GM18868 (cell line): Measurements from ENCODE around the gene TMEM164.
A peak's percentile ranks its signal among the peaks of the same experiment; 100 is the strongest.
"Not testable (repeated sequence)": the region's sequence is repeated elsewhere in the genome, so short reads cannot be mapped to it uniquely, and the experiment has no call there.

Experiments
- ATAC-seq: cut with Tn5 transposase; IDR thresholded peaks from one replicate; pipeline ENCODE4 v1.9.1; 2021; ENCODE audit warnings: mild to moderate bottlenecking, moderate library complexity; ENCODE audit not compliant: unreplicated experiment

Gene TMEM164

GRCh38 chrX:110123331-110123782, 120.4 kb downstream of the TMEM164 start:
- ATAC-seq: no peak

- ATAC-seq: no peak
Observed at GRCh38 chrX:110125446-110126162, 122.7 kb downstream of the TMEM164 start.

GRCh38 chrX:110131031-110131430, 128.1 kb downstream of the TMEM164 start:
- no peak for ATAC-seq

- ATAC-seq: peak; percentile 78
Observed at GRCh38 chrX:110132450-110133114, 129.7 kb downstream of the TMEM164 start.

GRCh38 chrX:110133735-110134370, 130.9 kb downstream of the TMEM164 start:
- ATAC-seq: peak; percentile 65

- ATAC-seq: no peak
Observed at GRCh38 chrX:110135618-110136017, 132.7 kb downstream of the TMEM164 start.

- ATAC-seq: no peak
Observed at GRCh38 chrX:110136136-110136535, 133.2 kb downstream of the TMEM164 start.

GRCh38 chrX:110138557-110138956, 135.6 kb downstream of the TMEM164 start:
- ATAC-seq: no peak

- no peak for ATAC-seq
Observed at GRCh38 chrX:110139172-110139571, 136.3 kb downstream of the TMEM164 start.

- no peak for ATAC-seq
Observed at GRCh38 chrX:110142096-110142495, 139.2 kb downstream of the TMEM164 start.

- ATAC-seq: no peak
Observed at GRCh38 chrX:110143454-110144210, 140.7 kb downstream of the TMEM164 start.

- ATAC-seq: no peak
Observed at GRCh38 chrX:110145311-110145710, 142.4 kb downstream of the TMEM164 start.

- ATAC-seq: peak; percentile 74
Observed at GRCh38 chrX:110145854-110146253, 142.9 kb downstream of the TMEM164 start.

- peak; percentile 61 for ATAC-seq
Observed at GRCh38 chrX:110146521-110146920, 143.6 kb downstream of the TMEM164 start.

GRCh38 chrX:110153244-110153643, 150.3 kb downstream of the TMEM164 start:
- no peak for ATAC-seq

- ATAC-seq: no peak
Observed at GRCh38 chrX:110153896-110154295, 151.0 kb downstream of the TMEM164 start.

GRCh38 chrX:110154328-110154727, 151.4 kb downstream of the TMEM164 start:
- not testable (repeated sequence) for ATAC-seq

- ATAC-seq: no peak
Observed at GRCh38 chrX:110155759-110156158, 152.8 kb downstream of the TMEM164 start.

GRCh38 chrX:110156167-110156754, 153.3 kb downstream of the TMEM164 start:
- ATAC-seq: no peak

GRCh38 chrX:110157444-110157843, 154.5 kb downstream of the TMEM164 start:
- no peak for ATAC-seq

- peak; percentile 42 for ATAC-seq
Observed at GRCh38 chrX:110159235-110159634, 156.3 kb downstream of the TMEM164 start.
